HEK293 (cell line): Measurements from ENCODE around the gene RILP.
A peak's percentile ranks its signal among the peaks of the same experiment; 100 is the strongest.

Source experiments
- CTCF ChIA-PET: fragments of 350-600 bp; formaldehyde crosslinking; extraction: SDS; loops from one replicate; lab custom pipeline; 2021; ENCODE audit warnings: antibody characterized with exemption; lab: Yijun Ruan, JAX
- POLR2A ChIA-PET: fragments of 300-600 bp; formaldehyde crosslinking; extraction: SDS; loops from one replicate; lab custom pipeline; 2020; ENCODE audit warnings: antibody characterized with exemption, inconsistent platforms; lab: Yijun Ruan, JAX
- H3K27ac ChIP-seq: fragments of 200-500 bp; sonication (Bioruptor generic); 2 replicates; pipeline ENCODE4 v1.5.1; 2014; ENCODE audit warnings: low read depth, low read length, control low read depth, inconsistent platforms; ENCODE audit errors: extremely low read depth
- H3K36me3 ChIP-seq, 2 experiments: fragments of 200-500 bp in 1 of 2; sonication (Bioruptor generic) in 1 of 2; 1 replicate in 1 of 2; 2 replicates in 1 of 2; pipeline ENCODE4 v1.5.1; 2014 to 2017; ENCODE audit warnings: inconsistent platforms in 2 of 2, low read length in 2 of 2; ENCODE audit not compliant: control insufficient read depth in 2 of 2, insufficient read depth in 1 of 2
- H3K4me1 ChIP-seq: fragments of 200-500 bp; sonication (Bioruptor generic); 2 replicates; pipeline ENCODE4 v1.5.1; 2014; ENCODE audit warnings: mild to moderate bottlenecking, low read length, inconsistent platforms; ENCODE audit not compliant: control insufficient read depth, insufficient read depth
- H3K4me3 ChIP-seq: 2 replicates; pipeline ENCODE4 v1.5.1; 2011; ENCODE audit warnings: low read depth, mild to moderate bottlenecking, control low read depth, low read length, moderate library complexity
- H3K9me3 ChIP-seq: fragments of 200-500 bp; sonication (Bioruptor generic); 2 replicates; pipeline ENCODE4 v1.5.1; 2014; ENCODE audit warnings: low read depth, low read length, inconsistent platforms; ENCODE audit not compliant: control insufficient read depth, insufficient read depth
- AEBP2 ChIP-seq: fragments of 450-650 bp; formaldehyde crosslinking; IDR thresholded peaks from 2 replicates; pipeline ENCODE4 v1.5.1; 2016; ENCODE audit warnings: missing biosample characterization, missing genetic modification characterization, borderline replicate concordance
- PRDM10 ChIP-seq: fragments of 450-650 bp; formaldehyde crosslinking; IDR thresholded peaks from 2 replicates; pipeline ENCODE4 v1.5.1; 2016; ENCODE audit warnings: missing biosample characterization, missing genetic modification characterization
- SCRT2 ChIP-seq: fragments of 450-650 bp; formaldehyde crosslinking; IDR thresholded peaks from 2 replicates; pipeline ENCODE4 v1.5.1; 2016; ENCODE audit warnings: missing biosample characterization, missing genetic modification characterization
- TCF7L2 ChIP-seq: IDR thresholded peaks from 2 replicates; pipeline ENCODE4 v1.6.1; 2011; ENCODE audit warnings: low read depth, mild to moderate bottlenecking, inconsistent platforms, low read length, moderate library complexity, borderline replicate concordance
- WT1 ChIP-seq: fragments of 450-650 bp; formaldehyde crosslinking; IDR thresholded peaks from 2 replicates; pipeline ENCODE4 v1.5.1; 2016; ENCODE audit warnings: missing biosample characterization, missing genetic modification characterization
- YY1 ChIP-seq: fragments of 450-650 bp; formaldehyde crosslinking; IDR thresholded peaks from 2 replicates; pipeline ENCODE4 v1.5.1; 2018; ENCODE audit warnings: missing biosample characterization, missing genetic modification characterization
- ZNF132 ChIP-seq: fragments of 450-650 bp; formaldehyde crosslinking; IDR thresholded peaks from 2 replicates; pipeline ENCODE4 v1.5.1; 2017; ENCODE audit warnings: missing biosample characterization, missing genetic modification characterization, borderline replicate concordance
- ZNF169 ChIP-seq: fragments of 450-650 bp; formaldehyde crosslinking; IDR thresholded peaks from 2 replicates; pipeline ENCODE4 v1.5.1; 2016; ENCODE audit warnings: missing biosample characterization, missing genetic modification characterization
- ZNF174 ChIP-seq: fragments of 450-650 bp; formaldehyde crosslinking; IDR thresholded peaks from 2 replicates; pipeline ENCODE4 v1.5.0; 2017; ENCODE audit warnings: missing biosample characterization, mild to moderate bottlenecking, missing genetic modification characterization
- ZNF184 ChIP-seq: fragments of 450-650 bp; IDR thresholded peaks from 2 replicates; pipeline ENCODE4 v1.5.1; 2018; ENCODE audit warnings: missing biosample characterization, mild to moderate bottlenecking, missing genetic modification characterization
- ZNF211 ChIP-seq: fragments of 450-650 bp; formaldehyde crosslinking; IDR thresholded peaks from 2 replicates; pipeline ENCODE4 v1.5.1; 2016; ENCODE audit warnings: low read depth, missing biosample characterization, missing genetic modification characterization
- ZNF341 ChIP-seq: fragments of 450-650 bp; formaldehyde crosslinking; IDR thresholded peaks from 2 replicates; pipeline ENCODE4; 2016; ENCODE audit warnings: low read depth, missing biosample characterization, missing genetic modification characterization
- ZNF394 ChIP-seq: fragments of 450-650 bp; formaldehyde crosslinking; IDR thresholded peaks from 2 replicates; pipeline ENCODE4 v1.5.1; 2016; ENCODE audit warnings: missing biosample characterization, missing genetic modification characterization, mild to moderate bottlenecking, moderate library complexity, borderline replicate concordance
- ZNF423 ChIP-seq: fragments of 450-650 bp; formaldehyde crosslinking; IDR thresholded peaks from 2 replicates; pipeline ENCODE4 v1.5.1; 2016; ENCODE audit warnings: missing biosample characterization, missing genetic modification characterization
- ZNF530 ChIP-seq: fragments of 450-650 bp; formaldehyde crosslinking; IDR thresholded peaks from 2 replicates; pipeline ENCODE4 v1.5.1; 2016; ENCODE audit warnings: low read depth, missing biosample characterization, missing genetic modification characterization
- ZNF544 ChIP-seq: fragments of 450-650 bp; formaldehyde crosslinking; IDR thresholded peaks from 2 replicates; pipeline ENCODE4 v1.5.0; 2017; ENCODE audit warnings: missing biosample characterization, missing genetic modification characterization
- ZSCAN16 ChIP-seq: fragments of 450-650 bp; formaldehyde crosslinking; IDR thresholded peaks from 2 replicates; pipeline ENCODE4 v1.5.1; 2016; ENCODE audit warnings: missing biosample characterization, missing genetic modification characterization
- ZSCAN18 ChIP-seq: fragments of 450-650 bp; formaldehyde crosslinking; IDR thresholded peaks from 2 replicates; pipeline ENCODE4 v1.5.1; 2016; ENCODE audit warnings: missing biosample characterization, missing genetic modification characterization
- TF ChIP-seq, protein P1 (sequence below): fragments of 450-650 bp; formaldehyde crosslinking; optimal IDR thresholded peaks from 2 replicates; pipeline ENCODE3; 2016; ENCODE audit warnings: missing biosample characterization, mild to moderate bottlenecking, missing genetic modification characterization
- TF ChIP-seq, protein P2 (sequence below): fragments of 450-650 bp; formaldehyde crosslinking; IDR thresholded peaks from 2 replicates; pipeline ENCODE4 v1.5.1; 2017; ENCODE audit warnings: missing biosample characterization, missing genetic modification characterization
- TF ChIP-seq, protein P3 (sequence below): fragments of 450-650 bp; formaldehyde crosslinking; IDR thresholded peaks from 2 replicates; pipeline ENCODE4 v1.5.1; 2016; ENCODE audit warnings: missing biosample characterization, missing genetic modification characterization
- TF ChIP-seq, protein P4 (sequence below): fragments of 450-650 bp; formaldehyde crosslinking; IDR thresholded peaks from 2 replicates; pipeline ENCODE4 v1.5.1; 2016; ENCODE audit warnings: missing biosample characterization, missing genetic modification characterization

Gene RILP

GRCh38 chr17:1648963-1649843 is 463 bp downstream of the RILP start:
- ChIA-PET POLR2A (interaction anchor here (0.6 to 6.0 kb wide), 20 partner anchors 9 to 382 kb away, joined by 3 to 38 read pairs (median 4); partner anchors contain the start of genes PRPF8, RTN4RL1 and SLC43A2), CTCF (interaction anchor here (0.6 to 6.1 kb wide), 29 partner anchors 10 to 391 kb away, joined by 3 to 69 read pairs (median 4); no protein-coding TSS in a partner anchor)
- Histone ChIP-seq H3K9me3 (no peaks in the 10 kb centered on the region), H3K4me1 (peaks cover 8% of the 10 kb centered on the region), H3K36me3 (peaks cover 25 to 43% of the 10 kb centered on the region in 2 experiments), H3K4me3 (peak overlapping the region; percentile 61), H3K27ac (peak overlapping the region; percentile 86)
- TF ChIP-seq ZNF184 (0 out of 2 replicates have a peak, but pooled peaks have one; percentile 50), ZNF169 (tag by site-specific recombination) (0 out of 2 replicates have a peak, but pooled peaks have one; percentile 43), ZNF174 (no peak), ZSCAN18 (tag by site-specific recombination) (no peak), YY1 (tag by site-specific recombination) (0 out of 2 replicates have a peak, but pooled peaks have one; percentile 40), TCF7L2 (no peak), ZNF211 (tag by site-specific recombination) (no peak), AEBP2 (tag by site-specific recombination) (no peak), ZSCAN16 (tag by site-specific recombination) (no peak), SCRT2 (tag by site-specific recombination) (peak; percentile 49; the same call in 1 of the 2 replicates), PRDM10 (tag by site-specific recombination) (peak; percentile 82; the same call in 1 of the 2 replicates), ZNF394 (tag by site-specific recombination) (peak; percentile 8; the same call in 1 of the 2 replicates), ZNF132 (tag by site-specific recombination) (no peak), WT1 (tag by site-specific recombination) (peak; percentile 36; the same call in 1 of the 2 replicates), ZNF341 (tag by site-specific recombination) (peak; percentile 43), ZNF530 (no peak), ZNF544 (tag by site-specific recombination) (no peak), ZNF423 (tag by site-specific recombination) (peak; percentile 73)
- TF ChIP-seq, protein P1, sequence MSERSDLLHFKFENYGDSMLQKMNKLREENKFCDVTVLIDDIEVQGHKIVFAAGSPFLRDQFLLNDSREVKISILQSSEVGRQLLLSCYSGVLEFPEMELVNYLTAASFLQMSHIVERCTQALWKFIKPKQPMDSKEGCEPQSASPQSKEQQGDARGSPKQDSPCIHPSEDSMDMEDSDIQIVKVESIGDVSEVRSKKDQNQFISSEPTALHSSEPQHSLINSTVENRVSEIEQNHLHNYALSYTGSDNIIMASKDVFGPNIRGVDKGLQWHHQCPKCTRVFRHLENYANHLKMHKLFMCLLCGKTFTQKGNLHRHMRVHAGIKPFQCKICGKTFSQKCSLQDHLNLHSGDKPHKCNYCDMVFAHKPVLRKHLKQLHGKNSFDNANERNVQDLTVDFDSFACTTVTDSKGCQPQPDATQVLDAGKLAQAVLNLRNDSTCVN (tag by site-specific recombination): peak; percentile 94
- TF ChIP-seq, protein P2, sequence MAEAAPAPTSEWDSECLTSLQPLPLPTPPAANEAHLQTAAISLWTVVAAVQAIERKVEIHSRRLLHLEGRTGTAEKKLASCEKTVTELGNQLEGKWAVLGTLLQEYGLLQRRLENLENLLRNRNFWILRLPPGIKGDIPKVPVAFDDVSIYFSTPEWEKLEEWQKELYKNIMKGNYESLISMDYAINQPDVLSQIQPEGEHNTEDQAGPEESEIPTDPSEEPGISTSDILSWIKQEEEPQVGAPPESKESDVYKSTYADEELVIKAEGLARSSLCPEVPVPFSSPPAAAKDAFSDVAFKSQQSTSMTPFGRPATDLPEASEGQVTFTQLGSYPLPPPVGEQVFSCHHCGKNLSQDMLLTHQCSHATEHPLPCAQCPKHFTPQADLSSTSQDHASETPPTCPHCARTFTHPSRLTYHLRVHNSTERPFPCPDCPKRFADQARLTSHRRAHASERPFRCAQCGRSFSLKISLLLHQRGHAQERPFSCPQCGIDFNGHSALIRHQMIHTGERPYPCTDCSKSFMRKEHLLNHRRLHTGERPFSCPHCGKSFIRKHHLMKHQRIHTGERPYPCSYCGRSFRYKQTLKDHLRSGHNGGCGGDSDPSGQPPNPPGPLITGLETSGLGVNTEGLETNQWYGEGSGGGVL (tag by site-specific recombination): peak; percentile 85; the same call in 1 of the 2 replicates
- TF ChIP-seq, protein P3, sequence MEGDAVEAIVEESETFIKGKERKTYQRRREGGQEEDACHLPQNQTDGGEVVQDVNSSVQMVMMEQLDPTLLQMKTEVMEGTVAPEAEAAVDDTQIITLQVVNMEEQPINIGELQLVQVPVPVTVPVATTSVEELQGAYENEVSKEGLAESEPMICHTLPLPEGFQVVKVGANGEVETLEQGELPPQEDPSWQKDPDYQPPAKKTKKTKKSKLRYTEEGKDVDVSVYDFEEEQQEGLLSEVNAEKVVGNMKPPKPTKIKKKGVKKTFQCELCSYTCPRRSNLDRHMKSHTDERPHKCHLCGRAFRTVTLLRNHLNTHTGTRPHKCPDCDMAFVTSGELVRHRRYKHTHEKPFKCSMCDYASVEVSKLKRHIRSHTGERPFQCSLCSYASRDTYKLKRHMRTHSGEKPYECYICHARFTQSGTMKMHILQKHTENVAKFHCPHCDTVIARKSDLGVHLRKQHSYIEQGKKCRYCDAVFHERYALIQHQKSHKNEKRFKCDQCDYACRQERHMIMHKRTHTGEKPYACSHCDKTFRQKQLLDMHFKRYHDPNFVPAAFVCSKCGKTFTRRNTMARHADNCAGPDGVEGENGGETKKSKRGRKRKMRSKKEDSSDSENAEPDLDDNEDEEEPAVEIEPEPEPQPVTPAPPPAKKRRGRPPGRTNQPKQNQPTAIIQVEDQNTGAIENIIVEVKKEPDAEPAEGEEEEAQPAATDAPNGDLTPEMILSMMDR (tag by site-specific recombination): peak; percentile 23
- TF ChIP-seq, protein P4, sequence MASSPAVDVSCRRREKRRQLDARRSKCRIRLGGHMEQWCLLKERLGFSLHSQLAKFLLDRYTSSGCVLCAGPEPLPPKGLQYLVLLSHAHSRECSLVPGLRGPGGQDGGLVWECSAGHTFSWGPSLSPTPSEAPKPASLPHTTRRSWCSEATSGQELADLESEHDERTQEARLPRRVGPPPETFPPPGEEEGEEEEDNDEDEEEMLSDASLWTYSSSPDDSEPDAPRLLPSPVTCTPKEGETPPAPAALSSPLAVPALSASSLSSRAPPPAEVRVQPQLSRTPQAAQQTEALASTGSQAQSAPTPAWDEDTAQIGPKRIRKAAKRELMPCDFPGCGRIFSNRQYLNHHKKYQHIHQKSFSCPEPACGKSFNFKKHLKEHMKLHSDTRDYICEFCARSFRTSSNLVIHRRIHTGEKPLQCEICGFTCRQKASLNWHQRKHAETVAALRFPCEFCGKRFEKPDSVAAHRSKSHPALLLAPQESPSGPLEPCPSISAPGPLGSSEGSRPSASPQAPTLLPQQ (tag by site-specific recombination): peak; percentile 94
